Esophagus muscularis mucosa (tissue), 4 donors: ENCODE data around the gene DESI2. TPM values are rescaled to one million over a fixed set of nuclear protein-coding genes. Genes with fewer than 3 reads are reported as not detected.

ENCODE experiments used
- DNase-seq: peaks from one replicate; pipeline ENCODE4 v3.0.0-alpha.2; 2017; ENCODE audit errors: extremely low spot score
- H3K27ac ChIP-seq, 4 donors: fragments of 200-600 bp; sonication (generic); replicated peaks in 1 of 4; 1 replicate in 3 of 4; 2 replicates in 1 of 4; pipeline ENCODE4 v1.5.1; 2016 to 2019; ENCODE audit warnings: mild to moderate bottlenecking in 1 of 4
- H3K27me3 ChIP-seq, 4 donors: fragments of 200-600 bp; sonication (generic); one replicate each; pipeline versions ENCODE4 v1.5.1 to v1.6.0; 2016 to 2019
- H3K36me3 ChIP-seq, 4 donors: fragments of 200-600 bp; sonication (generic); one replicate each; pipeline ENCODE4 v1.5.1; 2016 to 2019
- H3K4me1 ChIP-seq, 4 donors: fragments of 200-600 bp; sonication (generic); one replicate each; pipeline ENCODE4 v1.5.1; 2016 to 2019
- H3K4me3 ChIP-seq, 4 donors: fragments of 200-600 bp; sonication (generic); 1 replicate in 2 of 4; 2 replicates in 2 of 4; pipeline ENCODE4 v1.5.1; 2016 to 2019; ENCODE audit warnings: mild to moderate bottlenecking in 4 of 4, moderate library complexity in 1 of 4
- H3K9me3 ChIP-seq, 4 donors: fragments of 200-600 bp; sonication (generic); 1 replicate in 3 of 4; 2 replicates in 1 of 4; pipeline ENCODE4 v1.5.1; 2016 to 2019
- CTCF ChIP-seq, 3 experiments: fragments of 200-600 bp in 2 of 3; fragments of 450-650 bp in 1 of 3; sonication (generic) in 2 of 3; IDR thresholded peaks; one replicate each; pipeline ENCODE4 v1.5.1; 2017 to 2019; ENCODE audit warnings: antibody characterized with exemption in 3 of 3, mild to moderate bottlenecking in 2 of 3, moderate library complexity in 1 of 3
- EP300 ChIP-seq: sonication (generic); formaldehyde crosslinking; IDR thresholded peaks from one replicate; pipeline ENCODE4 v1.6.1; 2017; ENCODE audit warnings: antibody characterized with exemption
- POLR2A ChIP-seq: fragments of 450-650 bp; IDR thresholded peaks from one replicate; pipeline ENCODE4 v1.6.1; 2017; ENCODE audit warnings: antibody characterized with exemption, moderate library complexity, mild to moderate bottlenecking, low read depth
- POLR2AphosphoS5 ChIP-seq, 2 donors: sonication (generic); formaldehyde crosslinking; IDR thresholded peaks; one replicate each; pipeline ENCODE4 v1.6.1; 2017; ENCODE audit warnings: antibody characterized with exemption in 2 of 2
- WGBS: methylation state at CpG from one replicate; pipeline ENCODE4 v1.1.5; 2018; 5-methylcytosine and 5-hydroxymethylcytosine counted together
- intact Hi-C: fragments of 100-400 bp; cut with DNase I; formaldehyde crosslinking; loops from one replicate; pipeline ENCODE4 v1.15.1; 2023
- total RNA-seq, 4 donors: library from RNA; depleted of rRNA; stranded (reverse); fragments of >200 nt; gene quantifications; one replicate each; pipeline versions ENCODE4 v1.1.0 to v1.2.1, GENCODE V29; 2016

DESI2 gene
- total RNA-seq, 4 donors from 2014 or later = 30.3 to 59.6 (median 31.4) TPM

DNA sequence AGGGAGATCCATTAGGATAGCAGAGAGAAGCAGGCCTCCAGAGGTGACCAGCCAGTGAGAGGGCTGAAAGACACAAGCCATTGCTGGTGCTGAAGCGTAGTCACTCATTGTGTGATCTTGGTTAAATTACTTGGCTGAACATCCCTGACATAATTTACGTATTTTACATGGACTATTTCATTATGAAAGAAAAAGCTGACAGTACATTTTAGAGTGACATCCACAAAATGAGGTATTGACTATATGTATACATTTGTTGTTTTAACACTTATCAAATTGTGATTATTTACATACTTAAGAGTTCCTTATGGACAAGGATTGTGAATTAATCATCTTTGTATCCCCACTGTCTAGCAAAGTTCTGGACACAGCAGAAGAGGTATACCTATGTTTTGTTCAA lies 14.9 kb downstream of the DESI2 start:
- Histone ChIP-seq H3K4me1 (peaks cover 21 to 44% (median 34%) of the 10 kb centered on the region in 4 donors), H3K4me3 (no peak overlapping the region), H3K27me3 (no peaks in the 10 kb centered on the region), H3K9me3 (no peaks in the 10 kb centered on the region), H3K36me3 (no peaks in the 10 kb centered on the region), H3K27ac (no peak overlapping the region)
- TF ChIP-seq EP300 = no peak
- no peak for TF ChIP-seq CTCF (IDR thresholded peaks at IDR 0.05)
- no peak for TF ChIP-seq POLR2AphosphoS5 (IDR thresholded peaks at IDR 0.05)
- intact Hi-C loops = no loop called here
- WGBS = 92% methylated on average over 2 of the region's 2 CpGs
- no peak for DNase-seq

- H3K4me1 ChIP-seq = peaks cover 11 to 40% (median 28%) of the 10 kb centered on the region in 4 donors
- H3K36me3 ChIP-seq = no peaks in the 10 kb centered on the region
- intact Hi-C loops = no loop called here
- TF ChIP-seq EP300 (no peak), CTCF (IDR thresholded peaks at IDR 0.05) (no peak), POLR2AphosphoS5 (IDR thresholded peaks at IDR 0.05) (no peak), POLR2A (no peak)
- H3K27ac ChIP-seq = peak overlapping the region; percentile 62 to 72 (median 64)
- no peaks in the 10 kb centered on the region for H3K9me3 ChIP-seq
- no peak for DNase-seq
- 20% methylated on average over 4 of the region's 4 CpGs for WGBS
- H3K27me3 ChIP-seq = no peaks in the 10 kb centered on the region
- H3K4me3 ChIP-seq = peak overlapping the region in 1 of 4 donors; percentile 27
These were observed 20.2 kb downstream of the DESI2 start for GRCh38 chr1:244672946-244673682.

- 72% methylated on average over 4 of the region's 4 CpGs for WGBS
- no peak overlapping the region for H3K4me3 ChIP-seq
- no peaks in the 10 kb centered on the region for H3K36me3 ChIP-seq
- H3K27me3 ChIP-seq = no peaks in the 10 kb centered on the region
- DNase-seq = no peak
- no peak overlapping the region for H3K27ac ChIP-seq
- H3K4me1 ChIP-seq = peaks cover 23 to 53% (median 38%) of the 10 kb centered on the region in 4 donors
- H3K9me3 ChIP-seq = no peaks in the 10 kb centered on the region
- intact Hi-C loops = no loop called here
- TF ChIP-seq POLR2A (no peak), EP300 (no peak), POLR2AphosphoS5 (IDR thresholded peaks at IDR 0.05) (no peak), CTCF (IDR thresholded peaks at IDR 0.05) (no peak)
These were observed 21.5 kb downstream of the DESI2 start for GRCh38 chr1:244674446-244674845.

DNA sequence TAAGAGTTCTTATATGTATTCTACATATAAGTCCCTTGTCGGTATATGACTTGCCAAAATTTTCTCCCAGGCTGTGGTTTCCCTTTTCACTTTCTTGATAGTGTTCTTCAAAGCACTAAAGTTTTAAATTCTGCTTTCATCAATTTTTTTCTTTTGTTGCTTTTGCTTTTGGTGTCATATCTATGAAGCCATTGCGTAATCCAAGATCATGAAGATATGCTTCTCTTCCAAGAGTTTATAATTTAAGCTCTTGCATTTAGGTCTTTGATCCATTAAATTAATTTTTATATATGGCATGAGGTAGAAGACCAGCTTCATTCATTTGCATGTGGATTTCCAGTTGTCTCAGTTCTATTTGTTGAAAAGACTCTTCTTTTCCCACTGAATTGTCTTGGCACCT lies 22.2 kb downstream of the DESI2 start:
- no peaks in the 10 kb centered on the region for H3K36me3 ChIP-seq

DNA sequence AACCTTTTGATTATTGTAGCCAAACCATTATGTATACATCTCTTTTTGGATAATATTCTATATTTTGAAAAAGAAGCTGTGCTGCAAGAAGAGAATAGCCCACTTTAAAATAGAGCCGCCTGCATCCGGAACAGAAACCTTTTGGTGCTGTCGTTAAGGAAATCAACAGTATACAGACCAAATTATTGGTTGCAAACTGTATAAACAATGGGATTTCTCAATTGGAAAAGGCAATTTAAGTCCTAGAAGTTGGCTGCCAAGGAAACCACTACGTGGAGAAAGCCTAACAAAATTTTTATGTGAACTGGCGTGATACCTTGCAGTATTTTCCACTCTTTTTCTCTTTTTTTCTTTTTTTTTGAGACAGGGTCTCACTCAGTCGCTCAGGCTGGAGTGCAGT lies 25.8 kb downstream of the DESI2 start:
- H3K9me3 ChIP-seq = no peaks in the 10 kb centered on the region
- DNase-seq = no peak
- H3K27ac ChIP-seq = peak overlapping the region in 1 of 4 donors; percentile 20
- 50% methylated on average over 6 of the region's 6 CpGs for WGBS
- intact Hi-C loops = no loop called here
- TF ChIP-seq POLR2A (no peak), CTCF (IDR thresholded peaks at IDR 0.05) (no peak), EP300 (no peak), POLR2AphosphoS5 (IDR thresholded peaks at IDR 0.05) (no peak)
- H3K4me1 ChIP-seq = peaks cover 16 to 37% (median 22%) of the 10 kb centered on the region in 4 donors
- peaks cover 0 to 13% (median 3%) of the 10 kb centered on the region in 4 donors for H3K36me3 ChIP-seq
- no peak overlapping the region for H3K4me3 ChIP-seq
- H3K27me3 ChIP-seq = no peaks in the 10 kb centered on the region

More for the DNA sequence above, 22.2 kb downstream of the DESI2 start:
- 97% methylated on average over 2 of the region's 2 CpGs for WGBS
- Histone ChIP-seq H3K4me3 (no peak overlapping the region), H3K27me3 (no peaks in the 10 kb centered on the region), H3K27ac (no peak overlapping the region), H3K4me1 (peaks cover 24 to 55% (median 38%) of the 10 kb centered on the region in 4 donors), H3K9me3 (no peaks in the 10 kb centered on the region)
- TF ChIP-seq POLR2A = no peak
- intact Hi-C loops = no loop called here
- DNase-seq = no peak
